KBM-7 (cell line): ENCODE results near the gene MOBP.
"Not testable (repeated sequence)": the region's sequence is repeated elsewhere in the genome, so short reads cannot be mapped to it uniquely, and the experiment has no call there.

Experiments used
- DNase-seq: peaks from one replicate; pipeline ENCODE4 v3.0.0-alpha.2; 2015
- in situ Hi-C: fragments of 300-500 bp; cut with MboI; formaldehyde crosslinking; loops from 2 replicates; pipeline ENCODE4 v1.14.3; 2020; ENCODE audit warnings: low sequenced_read_pairs, low pct_unique_long_range_greater_than_20kb, mixed read lengths

MOBP gene

GRCh38 chr3:39448506-39449233, 18.8 kb upstream of the MOBP start:
- no peak for DNase-seq
- in situ Hi-C loops, result no loop called here

- no peak for DNase-seq
- in situ Hi-C loops, result no loop called here
These were observed 17.7 kb upstream of the MOBP start for GRCh38 chr3:39449796-39450195.

DNA sequence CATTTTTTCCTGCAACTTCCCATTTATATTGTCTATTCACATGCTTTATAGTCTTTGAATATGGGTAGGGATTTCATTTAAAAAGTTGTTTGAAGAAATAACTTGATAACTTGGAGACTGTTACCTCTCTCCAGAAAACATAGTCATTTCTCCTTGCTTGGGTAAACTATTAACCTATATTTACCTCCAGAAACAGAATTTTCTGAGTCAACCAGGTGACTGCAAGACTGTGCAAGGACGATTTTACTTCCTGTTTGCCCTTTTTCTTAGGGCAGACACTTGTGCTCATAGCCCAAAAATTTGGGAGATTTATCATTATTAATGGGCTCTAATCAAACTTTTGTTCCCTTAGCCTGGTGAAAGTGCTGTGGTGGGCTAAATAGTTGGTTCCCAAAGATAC, 14.3 kb upstream of the MOBP start:
- no peak for DNase-seq
- in situ Hi-C loops, result no loop called here

GRCh38 chr3:39453872-39454271, 13.6 kb upstream of the MOBP start:
- DNase-seq, in situ Hi-C loops: not testable (repeated sequence)

DNA sequence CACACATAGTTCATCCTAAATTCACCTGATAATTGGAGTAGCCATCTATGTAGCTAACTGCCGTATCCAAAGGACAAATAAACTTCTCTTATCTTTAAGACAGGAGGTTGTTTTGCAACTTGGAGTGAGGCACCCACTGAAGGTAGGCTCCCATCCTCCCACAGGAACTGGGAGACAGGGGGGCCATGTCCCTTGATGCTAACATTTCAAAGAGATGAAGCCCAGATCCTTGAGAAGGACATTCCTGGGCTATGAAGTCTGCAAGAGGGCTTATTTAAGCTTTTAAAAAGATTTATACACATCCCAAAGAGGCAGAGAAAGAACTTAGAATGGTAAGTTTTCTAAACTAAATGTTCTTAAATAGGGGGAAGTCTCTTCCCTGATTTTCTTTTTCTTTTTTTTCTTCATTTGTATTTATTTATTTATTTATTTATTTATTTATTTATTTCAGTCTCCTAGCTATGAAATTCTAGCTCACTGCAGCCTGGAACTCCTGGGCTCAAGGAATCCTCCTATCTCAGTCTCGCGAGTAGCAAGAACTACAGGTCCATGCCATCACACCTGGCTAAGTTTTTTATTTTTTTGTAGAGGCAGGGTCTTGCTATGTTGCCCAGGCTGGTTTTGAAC, 12.8 kb upstream of the MOBP start:
- in situ Hi-C loops, result no loop called here
- no peak for DNase-seq

GRCh38 chr3:39456159-39456558, 11.3 kb upstream of the MOBP start:
- in situ Hi-C loops, result no loop called here
- DNase-seq, result no peak

DNA sequence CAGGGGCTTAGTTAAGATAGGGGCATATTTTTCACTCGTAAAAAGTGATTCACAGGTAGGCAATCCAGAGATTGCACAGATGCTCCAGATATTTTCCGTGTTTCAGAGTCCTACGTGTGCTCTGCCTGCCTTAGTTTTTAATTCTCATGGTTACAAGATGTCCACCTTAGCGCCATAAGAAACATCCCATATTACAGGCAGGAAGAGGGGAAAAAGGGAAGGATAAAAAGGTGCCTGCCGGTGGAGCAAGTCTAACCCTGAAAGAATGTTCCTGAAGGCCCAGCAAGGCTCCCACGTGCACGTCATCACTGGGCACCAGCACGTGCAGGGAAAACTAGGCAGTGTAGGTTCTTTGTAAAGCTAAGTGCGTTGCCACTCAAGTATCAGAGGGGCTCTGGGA, 10.1 kb upstream of the MOBP start:
- in situ Hi-C loops, result no loop called here
- DNase-seq, result no peak

- DNase-seq, in situ Hi-C loops: not testable (repeated sequence)
These were observed 8.9 kb upstream of the MOBP start for GRCh38 chr3:39458579-39458978.

- in situ Hi-C loops, result no loop called here
- no peak for DNase-seq
These were observed 6.8 kb upstream of the MOBP start for GRCh38 chr3:39460677-39461076.

DNA sequence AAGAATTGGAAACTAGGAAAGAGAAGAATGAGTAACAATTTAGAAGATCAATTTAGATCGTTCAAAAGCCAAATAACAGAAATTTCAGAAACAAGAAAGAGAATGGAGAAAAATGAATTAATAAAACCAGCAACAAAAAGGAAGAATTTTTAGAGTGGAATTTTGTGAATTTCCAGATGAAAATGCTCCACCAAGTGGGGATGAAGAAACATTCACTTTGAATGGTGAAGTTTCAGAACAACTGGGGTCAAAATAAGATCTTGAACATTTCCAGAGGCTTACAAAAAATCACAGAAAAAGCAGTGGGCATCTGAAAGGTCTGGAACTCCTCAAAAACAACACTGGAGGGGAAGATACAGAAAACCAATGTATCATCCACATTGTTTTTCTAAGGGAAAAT, 4.2 kb upstream of the MOBP start:
- in situ Hi-C loops, result no loop called here
- no peak for DNase-seq

DNA sequence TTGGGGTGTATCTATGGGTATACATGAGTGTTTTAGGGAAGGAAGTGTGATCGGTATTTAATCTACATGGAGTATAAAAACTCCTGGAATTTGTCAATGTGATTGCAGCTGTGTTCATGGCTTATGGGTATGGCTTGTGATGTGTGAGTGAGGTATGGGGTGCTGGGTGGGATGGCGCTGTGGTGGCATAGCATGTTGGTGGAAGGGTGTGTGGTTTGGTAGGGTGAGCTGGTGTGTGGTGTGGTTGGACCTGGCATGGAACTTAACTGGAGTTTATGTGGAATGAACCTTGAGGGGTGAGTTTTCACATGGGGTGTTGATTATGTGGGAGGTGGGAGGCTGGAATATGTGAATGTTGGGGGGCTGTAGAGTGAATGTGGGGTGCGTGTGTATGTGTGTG, 492 bp upstream of the MOBP start:
- no peak for DNase-seq
- in situ Hi-C loops, result no loop called here

DNA sequence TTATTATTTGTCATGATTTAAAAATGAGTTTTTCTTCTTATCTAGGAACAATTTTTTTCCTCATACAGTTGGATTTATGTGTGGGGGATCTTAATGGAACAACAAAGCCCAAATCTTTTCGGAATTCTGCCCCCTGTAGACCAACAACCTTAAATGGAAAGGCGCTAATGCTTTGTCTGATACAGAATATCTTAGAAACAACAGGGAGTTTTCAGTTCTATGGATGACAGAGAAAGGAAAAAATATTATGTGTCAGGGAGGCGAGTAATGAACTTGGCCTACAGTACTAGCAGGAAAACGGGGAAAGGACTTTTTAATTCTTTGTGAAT, 592 bp downstream of the MOBP start:
- no peak for DNase-seq
- in situ Hi-C loops, result no loop called here

- in situ Hi-C loops, result no loop called here
- no peak for DNase-seq
These were observed 1.8 kb downstream of the MOBP start for GRCh38 chr3:39469258-39469657.

GRCh38 chr3:39469945-39470344, 2.5 kb downstream of the MOBP start:
- in situ Hi-C loops, result no loop called here
- no peak for DNase-seq

- in situ Hi-C loops, result no loop called here
- no peak for DNase-seq
These were observed 4.2 kb downstream of the MOBP start for GRCh38 chr3:39471652-39472051.

- in situ Hi-C loops, result no loop called here
- DNase-seq, result no peak
These were observed 6.1 kb downstream of the MOBP start for GRCh38 chr3:39473452-39474125.

GRCh38 chr3:39474126-39474515, 6.6 kb downstream of the MOBP start:
- DNase-seq, result no peak
- in situ Hi-C loops, result no loop called here

GRCh38 chr3:39476783-39477182, 9.3 kb downstream of the MOBP start:
- no peak for DNase-seq
- in situ Hi-C loops, result no loop called here

GRCh38 chr3:39478226-39478625, 10.7 kb downstream of the MOBP start:
- in situ Hi-C loops, result no loop called here
- DNase-seq, result no peak

GRCh38 chr3:39479701-39480414, 12.4 kb downstream of the MOBP start:
- in situ Hi-C loops, result no loop called here

More at GRCh38 chr3:39479701-39480414, 12.4 kb downstream of the MOBP start:
- DNase-seq, result no peak
